22Rv1 (cell line): Measurements from ENCODE around the gene KDM5A.

Experiments used
- ZFX ChIP-seq: fragments of 450-650 bp; IDR thresholded peaks from 2 replicates; pipeline ENCODE4 v1.6.1; 2017; ENCODE audit warnings: antibody characterized with exemption, borderline replicate concordance
- TF ChIP-seq, protein P1 (sequence below): fragments of 450-650 bp; IDR thresholded peaks from 2 replicates; pipeline ENCODE4 v1.5.1; 2017; ENCODE audit warnings: mild to moderate bottlenecking

DNA sequence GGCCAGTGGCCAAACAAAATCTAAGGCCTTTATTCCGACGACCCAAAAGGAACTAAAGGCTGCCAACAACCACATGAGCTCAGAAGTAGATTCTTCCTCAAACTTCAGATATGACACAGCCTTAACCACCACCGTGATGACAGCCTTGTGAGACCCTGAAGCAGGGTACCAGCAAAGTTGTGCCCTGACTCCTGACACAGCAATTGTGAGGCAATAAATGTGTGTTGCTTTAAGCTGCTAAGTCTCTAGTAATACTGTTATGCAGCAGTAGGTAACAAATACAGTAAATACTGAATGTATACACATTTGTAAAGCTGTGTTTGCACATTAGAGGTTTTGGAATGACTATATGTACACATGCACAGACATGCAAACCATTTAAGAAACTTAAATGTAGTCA is 115.7 kb downstream of the KDM5A start:
- TF ChIP-seq, protein P1, sequence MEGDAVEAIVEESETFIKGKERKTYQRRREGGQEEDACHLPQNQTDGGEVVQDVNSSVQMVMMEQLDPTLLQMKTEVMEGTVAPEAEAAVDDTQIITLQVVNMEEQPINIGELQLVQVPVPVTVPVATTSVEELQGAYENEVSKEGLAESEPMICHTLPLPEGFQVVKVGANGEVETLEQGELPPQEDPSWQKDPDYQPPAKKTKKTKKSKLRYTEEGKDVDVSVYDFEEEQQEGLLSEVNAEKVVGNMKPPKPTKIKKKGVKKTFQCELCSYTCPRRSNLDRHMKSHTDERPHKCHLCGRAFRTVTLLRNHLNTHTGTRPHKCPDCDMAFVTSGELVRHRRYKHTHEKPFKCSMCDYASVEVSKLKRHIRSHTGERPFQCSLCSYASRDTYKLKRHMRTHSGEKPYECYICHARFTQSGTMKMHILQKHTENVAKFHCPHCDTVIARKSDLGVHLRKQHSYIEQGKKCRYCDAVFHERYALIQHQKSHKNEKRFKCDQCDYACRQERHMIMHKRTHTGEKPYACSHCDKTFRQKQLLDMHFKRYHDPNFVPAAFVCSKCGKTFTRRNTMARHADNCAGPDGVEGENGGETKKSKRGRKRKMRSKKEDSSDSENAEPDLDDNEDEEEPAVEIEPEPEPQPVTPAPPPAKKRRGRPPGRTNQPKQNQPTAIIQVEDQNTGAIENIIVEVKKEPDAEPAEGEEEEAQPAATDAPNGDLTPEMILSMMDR = no peak
- no peak for TF ChIP-seq ZFX
